ENCODE data around the gene STXBP3.

The STXBP3 gene

DNA sequence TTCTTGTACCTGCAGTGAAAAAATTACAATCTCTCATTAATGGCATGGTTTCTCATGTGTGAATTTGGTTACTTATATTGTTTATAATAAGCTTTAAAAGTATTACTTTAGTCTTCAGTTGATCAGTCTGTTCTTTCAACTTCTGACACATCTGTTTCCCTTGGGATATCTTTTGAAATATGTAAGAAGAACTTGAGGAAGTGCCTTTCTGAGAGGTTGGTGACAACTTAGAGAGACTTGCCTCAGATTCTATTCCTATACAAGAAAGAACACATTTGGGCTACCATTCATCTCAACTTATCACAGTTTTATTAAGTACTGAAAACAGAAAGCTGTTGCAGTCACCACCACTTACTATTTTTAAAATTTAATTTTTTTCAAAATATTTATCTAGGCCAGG, 102.3 kb downstream of the STXBP3 start:
- Histone ChIP-seq H3K27ac (ENCODE audit: low read length) (no peak overlapping the region), H3K9me3 (ENCODE audit: insufficient read depth, low read length, severe bottlenecking) (no peaks in the 10 kb centered on the region), H3K4me3 (ENCODE audit: low read depth in 1 of 2, low read length in 2 of 2) (no peak overlapping the region), H3K4me1 (ENCODE audit: insufficient read depth, low read length) (peaks cover 24% of the 10 kb centered on the region), H3K9ac (ENCODE audit: low read depth, low read length) (no peak overlapping the region), H4K20me1 (ENCODE audit: insufficient read depth, low read length) (no peaks in the 10 kb centered on the region), H3K79me2 (ENCODE audit: insufficient read depth, low read length) (no peaks in the 10 kb centered on the region), H3K4me2 (ENCODE audit: insufficient read depth, low read length) (no peak overlapping the region), H2AFZ (ENCODE audit: low read depth, low read length) (no peak overlapping the region), H3K36me3 (ENCODE audit: insufficient read depth, low read length) (no peaks in the 10 kb centered on the region), H3K27me3 (ENCODE audit: insufficient read depth, low read length, poor library complexity) (no peaks in the 10 kb centered on the region)
- no peak for TF ChIP-seq EZH2 (IDR thresholded peaks at IDR 0.05; ENCODE audit: borderline replicate concordance, low read depth, low read length, severe bottlenecking)
- TF ChIP-seq, protein P1, sequence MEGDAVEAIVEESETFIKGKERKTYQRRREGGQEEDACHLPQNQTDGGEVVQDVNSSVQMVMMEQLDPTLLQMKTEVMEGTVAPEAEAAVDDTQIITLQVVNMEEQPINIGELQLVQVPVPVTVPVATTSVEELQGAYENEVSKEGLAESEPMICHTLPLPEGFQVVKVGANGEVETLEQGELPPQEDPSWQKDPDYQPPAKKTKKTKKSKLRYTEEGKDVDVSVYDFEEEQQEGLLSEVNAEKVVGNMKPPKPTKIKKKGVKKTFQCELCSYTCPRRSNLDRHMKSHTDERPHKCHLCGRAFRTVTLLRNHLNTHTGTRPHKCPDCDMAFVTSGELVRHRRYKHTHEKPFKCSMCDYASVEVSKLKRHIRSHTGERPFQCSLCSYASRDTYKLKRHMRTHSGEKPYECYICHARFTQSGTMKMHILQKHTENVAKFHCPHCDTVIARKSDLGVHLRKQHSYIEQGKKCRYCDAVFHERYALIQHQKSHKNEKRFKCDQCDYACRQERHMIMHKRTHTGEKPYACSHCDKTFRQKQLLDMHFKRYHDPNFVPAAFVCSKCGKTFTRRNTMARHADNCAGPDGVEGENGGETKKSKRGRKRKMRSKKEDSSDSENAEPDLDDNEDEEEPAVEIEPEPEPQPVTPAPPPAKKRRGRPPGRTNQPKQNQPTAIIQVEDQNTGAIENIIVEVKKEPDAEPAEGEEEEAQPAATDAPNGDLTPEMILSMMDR (IDR thresholded peaks at IDR 0.05; ENCODE audit: borderline replicate concordance, extremely low read depth, low read length, poor library complexity, severe bottlenecking): no peak
- DNase-seq: no peak
- no peak for ATAC-seq (ENCODE audit: insufficient read depth, low read depth)

DNA sequence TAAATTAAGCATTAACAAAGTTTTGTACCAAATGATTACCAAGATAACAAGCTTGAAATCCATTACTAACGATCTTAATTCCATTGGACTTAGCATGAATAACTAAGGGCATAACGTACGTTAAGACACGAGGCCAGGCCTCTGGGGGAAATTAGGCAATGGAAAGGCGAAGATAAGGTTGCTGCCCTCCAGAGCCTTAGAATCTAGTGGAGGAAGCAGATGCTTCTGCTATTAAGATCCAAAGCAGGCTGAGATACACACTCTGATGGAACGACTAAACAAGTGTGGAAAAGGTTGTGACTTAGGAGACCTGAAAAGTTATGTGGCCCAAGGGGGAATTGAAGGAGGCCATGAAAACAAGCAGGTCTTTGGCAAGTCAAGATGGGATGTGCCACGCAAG, 104.5 kb downstream of the STXBP3 start:
- ATAC-seq (ENCODE audit: insufficient read depth, low read depth): no peak
- Histone ChIP-seq H3K27ac (ENCODE audit: low read length) (no peak overlapping the region; the same call in 1 of the 2 replicates), H2AFZ (ENCODE audit: low read depth, low read length) (no peak overlapping the region)

DNA sequence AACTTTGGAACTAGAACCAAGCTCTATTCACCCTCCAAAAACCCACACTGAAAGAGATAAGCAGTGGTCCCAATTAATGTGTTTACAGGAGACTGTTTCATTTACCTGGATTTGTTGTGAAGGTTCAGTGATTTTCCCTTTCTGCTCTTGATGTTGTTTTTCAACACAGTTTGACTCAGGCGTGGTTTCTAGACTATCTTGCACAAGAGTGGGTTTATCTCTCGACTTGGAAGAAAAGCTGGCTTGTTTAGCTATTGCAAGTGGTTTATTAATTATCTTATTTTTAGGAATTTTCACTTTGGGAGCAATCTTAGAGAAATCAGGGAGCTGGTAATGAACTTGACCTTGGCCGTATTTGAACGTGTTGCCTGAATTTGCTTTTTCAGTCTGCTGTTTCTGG, 105.1 kb downstream of the STXBP3 start:
- Histone ChIP-seq H3K36me3 (ENCODE audit: insufficient read depth, low read length) (no peaks in the 10 kb centered on the region), H3K4me3 (ENCODE audit: low read depth in 1 of 2, low read length in 2 of 2) (no peak overlapping the region), H3K4me1 (ENCODE audit: insufficient read depth, low read length) (peaks cover 28% of the 10 kb centered on the region), H3K4me2 (ENCODE audit: insufficient read depth, low read length) (no peak overlapping the region), H3K27ac (ENCODE audit: low read length) (peak overlapping the region; percentile 86; the same call in 1 of the 2 replicates), H2AFZ (ENCODE audit: low read depth, low read length) (no peak overlapping the region), H4K20me1 (ENCODE audit: insufficient read depth, low read length) (no peaks in the 10 kb centered on the region), H3K9me3 (ENCODE audit: insufficient read depth, low read length, severe bottlenecking) (no peaks in the 10 kb centered on the region), H3K79me2 (ENCODE audit: insufficient read depth, low read length) (no peaks in the 10 kb centered on the region), H3K27me3 (ENCODE audit: insufficient read depth, low read length, poor library complexity) (no peaks in the 10 kb centered on the region), H3K9ac (ENCODE audit: low read depth, low read length) (no peak overlapping the region)
- DNase-seq (no peak), ATAC-seq (ENCODE audit: insufficient read depth, low read depth) (no peak)
- TF ChIP-seq EZH2 (IDR thresholded peaks at IDR 0.05; ENCODE audit: borderline replicate concordance, low read depth, low read length, severe bottlenecking): no peak
- TF ChIP-seq, protein P1 (IDR thresholded peaks at IDR 0.05; ENCODE audit: borderline replicate concordance, extremely low read depth, low read length, poor library complexity, severe bottlenecking): no peak

More for the DNA sequence above, 104.5 kb downstream of the STXBP3 start:
- Histone ChIP-seq H3K4me1 (ENCODE audit: insufficient read depth, low read length) (peaks cover 28% of the 10 kb centered on the region), H3K4me2 (ENCODE audit: insufficient read depth, low read length) (no peak overlapping the region), H3K79me2 (ENCODE audit: insufficient read depth, low read length) (no peaks in the 10 kb centered on the region), H3K36me3 (ENCODE audit: insufficient read depth, low read length) (no peaks in the 10 kb centered on the region), H3K9me3 (ENCODE audit: insufficient read depth, low read length, severe bottlenecking) (no peaks in the 10 kb centered on the region), H3K27me3 (ENCODE audit: insufficient read depth, low read length, poor library complexity) (no peaks in the 10 kb centered on the region), H3K9ac (ENCODE audit: low read depth, low read length) (no peak overlapping the region), H4K20me1 (ENCODE audit: insufficient read depth, low read length) (no peaks in the 10 kb centered on the region), H3K4me3 (ENCODE audit: low read depth in 1 of 2, low read length in 2 of 2) (no peak overlapping the region)
- DNase-seq: no peak
- TF ChIP-seq EZH2 (IDR thresholded peaks at IDR 0.05; ENCODE audit: borderline replicate concordance, low read depth, low read length, severe bottlenecking): no peak
- TF ChIP-seq, protein P1 (IDR thresholded peaks at IDR 0.05; ENCODE audit: borderline replicate concordance, extremely low read depth, low read length, poor library complexity, severe bottlenecking): no peak
